ENCODE results near the gene PEX11B. TPM values are rescaled to one million over a fixed set of nuclear protein-coding genes. Genes with fewer than 3 reads are reported as not detected.
A peak's percentile ranks its signal among the peaks of the same experiment; 100 is the strongest.

The PEX11B gene
- total RNA-seq, 4 donors from 2014 or later = 23.2 to 46.0 (median 31.7) TPM

- Histone ChIP-seq H3K27ac (peak overlapping the region; percentile 88 to 99 (median 96)), H3K4me3 (peak overlapping the region; percentile 69 to 82 (median 73)), H3K4me1 (peaks cover 53 to 56% of the 10 kb centered on the region in 2 donors), H3K36me3 (no peaks in the 10 kb centered on the region), H3K9me3 (no peaks in the 10 kb centered on the region), H3K27me3 (no peaks in the 10 kb centered on the region)
- intact Hi-C loops (cut with DNase I; ENCODE audit: low total_unique reads) (no loop called here), in situ Hi-C loops (cut with MboI; ENCODE audit: low sequenced_read_pairs in 4 of 4) (no loop called here)
- DNase-seq = peak; percentile 65 to 80
- TF ChIP-seq CTCF (IDR thresholded peaks at IDR 0.05 in 4 of 5, conservative IDR thresholded peaks at IDR 0.05 in 1 of 5) = peak in 3 of 5 experiments; percentile 12 to 45 (median 43)
- TF ChIP-seq POLR2A (IDR thresholded peaks at IDR 0.05) = peak; percentile 82 to 90
- ATAC-seq = peak; percentile 11 to 14
Observed at GRCh38 chr1:145960468-145961108, 42.1 kb upstream of the PEX11B start.

GRCh38 chr1:145959957-145960467 is 41.5 kb upstream of the PEX11B start:
- no peaks in the 10 kb centered on the region for H3K27me3 ChIP-seq
- in situ Hi-C loops (cut with MboI; ENCODE audit: low sequenced_read_pairs in 4 of 4) (loop anchor here in 1 of 4 donors (10.0 kb wide), 1 partner anchor 65 kb away; no protein-coding TSS in a partner anchor), intact Hi-C loops (cut with DNase I; ENCODE audit: low total_unique reads) (no loop called here)

GRCh38 chr1:145959333-145959732 is 40.8 kb upstream of the PEX11B start:
- ATAC-seq (no peak), DNase-seq (no peak)
- no peaks in the 10 kb centered on the region for H3K9me3 ChIP-seq
- peak overlapping the region in 2 of 4 donors; percentile 72 to 82 for H3K4me3 ChIP-seq
- no peaks in the 10 kb centered on the region for H3K27me3 ChIP-seq
- in situ Hi-C loops (cut with MboI; ENCODE audit: low sequenced_read_pairs in 4 of 4) (loop anchor here in 1 of 4 donors (10.0 kb wide), 1 partner anchor 65 kb away; no protein-coding TSS in a partner anchor), intact Hi-C loops (cut with DNase I; ENCODE audit: low total_unique reads) (no loop called here)
- peak overlapping the region; percentile 88 to 99 (median 96) for H3K27ac ChIP-seq
- no peaks in the 10 kb centered on the region for H3K36me3 ChIP-seq
- no peak for TF ChIP-seq CTCF (IDR thresholded peaks at IDR 0.05 in 4 of 5, conservative IDR thresholded peaks at IDR 0.05 in 1 of 5)
- no peak for TF ChIP-seq POLR2A (IDR thresholded peaks at IDR 0.05)
- peaks cover 58 to 69% of the 10 kb centered on the region in 2 donors for H3K4me1 ChIP-seq

More at GRCh38 chr1:145959957-145960467, 41.5 kb upstream of the PEX11B start:
- H3K4me3 ChIP-seq = peak overlapping the region; percentile 69 to 82 (median 73)
- no peaks in the 10 kb centered on the region for H3K36me3 ChIP-seq
- H3K9me3 ChIP-seq = no peaks in the 10 kb centered on the region
- no peak for ATAC-seq
- H3K4me1 ChIP-seq = peaks cover 53 to 62% of the 10 kb centered on the region in 2 donors
- no peak for DNase-seq
- TF ChIP-seq CTCF (IDR thresholded peaks at IDR 0.05 in 4 of 5, conservative IDR thresholded peaks at IDR 0.05 in 1 of 5) = no peak
- no peak for TF ChIP-seq POLR2A (IDR thresholded peaks at IDR 0.05)
- peak overlapping the region; percentile 88 to 99 (median 96) for H3K27ac ChIP-seq

- TF ChIP-seq CTCF (IDR thresholded peaks at IDR 0.05 in 4 of 5, conservative IDR thresholded peaks at IDR 0.05 in 1 of 5) (no peak), POLR2A (IDR thresholded peaks at IDR 0.05) (no peak)
- Histone ChIP-seq H3K27ac (peak overlapping the region; percentile 88 to 99 (median 96)), H3K4me3 (peak overlapping the region in 3 of 4 donors; percentile 1 to 72 (median 37)), H3K9me3 (no peaks in the 10 kb centered on the region), H3K27me3 (no peaks in the 10 kb centered on the region), H3K4me1 (peaks cover 60 to 72% of the 10 kb centered on the region in 2 donors), H3K36me3 (no peaks in the 10 kb centered on the region)
- DNase-seq (no peak), ATAC-seq (no peak)
- in situ Hi-C loops (cut with MboI; ENCODE audit: low sequenced_read_pairs in 4 of 4) (loop anchor here in 1 of 4 donors (10.0 kb wide), 1 partner anchor 64 kb away; no protein-coding TSS in a partner anchor), intact Hi-C loops (cut with DNase I; ENCODE audit: low total_unique reads) (no loop called here)
Observed at GRCh38 chr1:145958734-145959133, 40.2 kb upstream of the PEX11B start.

Data from gastrocnemius medialis (tissue), 4 donors.